ENCODE data around the gene FAM162B. TPM values are rescaled to one million over a fixed set of nuclear protein-coding genes. Genes with fewer than 3 reads are reported as not detected.

The FAM162B gene
- total RNA-seq, 2 donors from 2014 or later = not detected

Other genes starting within 250 kb of the FAM162B start
- not detected for gene TRAPPC3L, start 220.0 kb downstream of the FAM162B start, total RNA-seq
- not detected for gene CALHM4, start 212.0 kb downstream of the FAM162B start, total RNA-seq
- 10 to 100 TPM; 36.5 to 36.8 TPM for gene RWDD1, start 194.2 kb downstream of the FAM162B start, total RNA-seq
- under 1 TPM; 0.24 to 0.95 TPM for gene RSPH4A, start 149.2 kb downstream of the FAM162B start, total RNA-seq
- gene ZUP1, start 97.0 kb downstream of the FAM162B start, total RNA-seq = 10 to 100 TPM; 27.0 to 29.4 TPM
- 10 to 100 TPM in 1 of 2 donors, 1 to 10 TPM in 1; 7.6 to 10.5 TPM for gene KPNA5, start 84.5 kb downstream of the FAM162B start, total RNA-seq
- not detected for gene GPRC6A, start 63.4 kb upstream of the FAM162B start, total RNA-seq
- gene RFX6, start 111.5 kb upstream of the FAM162B start, total RNA-seq = not detected